ENCODE data around the gene SEC62.

SEC62 gene

DNA sequence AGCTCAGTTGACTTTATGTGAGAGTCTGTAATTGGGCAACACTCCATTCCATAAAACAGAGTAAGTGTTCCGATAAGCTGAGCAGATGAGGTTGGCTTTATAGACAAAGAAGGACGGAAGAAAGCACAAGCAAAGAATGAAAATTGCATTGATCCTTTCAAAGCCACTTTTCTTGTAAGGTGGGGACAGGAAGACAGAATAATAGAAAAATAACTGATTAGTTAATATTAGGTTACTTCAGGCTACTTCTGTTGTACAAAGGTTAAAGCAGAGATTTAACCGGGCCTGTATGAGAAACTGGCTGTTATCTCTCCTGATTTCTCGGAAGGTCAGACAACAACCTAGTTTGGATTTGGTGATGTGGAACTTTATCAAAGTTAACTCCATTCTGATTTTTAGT lies 55.7 kb downstream of the SEC62 start:
- DNase-seq, result no peak

DNA sequence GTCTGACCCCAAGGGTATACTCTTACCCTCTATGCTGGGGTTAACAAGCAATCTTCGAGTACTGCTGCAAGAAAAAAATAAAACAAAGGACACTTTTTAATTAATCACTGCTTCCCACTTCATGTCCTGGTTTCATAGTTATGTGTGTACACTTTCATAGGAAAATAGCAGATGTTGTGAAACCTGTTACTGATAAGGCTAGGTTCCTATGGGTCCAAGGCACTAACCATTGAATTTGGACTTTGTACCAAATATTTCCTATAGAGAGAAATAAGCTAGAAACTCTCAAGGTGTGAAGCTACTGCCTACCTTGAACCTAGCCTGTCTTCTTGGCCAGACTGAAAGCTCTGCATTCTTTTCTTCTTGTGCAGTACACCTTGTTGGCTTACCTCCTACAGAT lies 56.6 kb downstream of the SEC62 start:
- DNase-seq, result no peak

DNA sequence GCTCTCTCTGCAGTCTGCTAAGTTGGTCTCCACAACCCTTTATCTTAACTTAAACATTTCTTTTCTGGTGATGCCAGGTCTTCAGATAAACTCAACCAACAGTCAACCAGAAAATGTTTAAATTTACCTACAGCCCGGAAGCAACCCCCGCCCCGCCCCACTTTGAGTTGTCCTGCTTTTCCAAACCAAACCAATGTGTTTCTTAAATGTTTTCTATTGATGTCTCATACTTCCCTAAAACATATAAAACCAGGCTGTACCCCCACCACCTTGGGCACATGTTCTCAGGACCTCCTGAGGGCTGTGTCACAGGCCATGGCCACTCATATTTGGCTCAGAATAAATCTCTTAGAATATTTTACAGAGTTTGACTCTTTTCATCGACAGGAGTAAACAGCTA lies 58.0 kb downstream of the SEC62 start:
- DNase-seq, result no peak

DNA sequence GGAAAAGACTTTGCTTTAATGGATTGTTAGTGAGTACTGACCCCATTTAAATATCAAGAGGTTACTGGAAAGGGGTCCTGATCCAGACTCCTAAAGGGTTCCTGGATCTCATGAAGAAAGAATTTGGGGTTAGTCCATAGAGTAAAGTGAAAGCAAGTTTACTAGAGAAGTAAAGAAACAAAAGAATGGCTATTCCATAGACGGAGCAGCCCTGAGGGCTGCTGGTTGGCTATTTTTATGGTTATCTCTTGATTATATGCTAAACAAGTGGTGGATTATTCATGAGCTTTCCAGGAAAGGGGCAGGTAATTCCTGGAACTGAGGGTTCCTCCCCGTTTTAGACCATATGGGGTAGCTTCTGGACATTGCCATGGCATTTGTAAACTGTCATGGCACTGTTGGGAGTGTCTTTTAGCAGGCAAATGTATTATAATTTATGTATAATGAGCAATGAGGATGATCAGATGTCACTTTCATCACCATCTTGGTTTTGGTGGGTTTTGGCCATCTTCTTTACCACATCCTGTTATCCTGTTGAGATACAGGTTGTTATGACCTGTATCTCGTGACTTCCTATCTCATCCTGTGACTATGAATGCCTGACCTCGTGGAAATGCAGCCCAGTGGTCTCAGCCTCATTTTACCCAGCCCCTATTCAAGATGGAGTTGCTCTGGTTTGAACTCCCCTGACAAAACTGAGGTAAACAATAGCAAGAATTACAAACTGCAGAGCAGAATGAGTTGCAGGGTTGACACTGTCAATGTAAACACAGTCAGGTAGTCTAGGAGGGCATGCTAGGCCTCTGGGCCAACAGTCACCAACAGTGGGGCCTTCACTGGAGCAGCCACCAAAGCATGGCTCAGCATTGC lies 60.9 kb downstream of the SEC62 start:
- no peak for DNase-seq

- peak; percentile 85 for DNase-seq
Observed at GRCh38 chr3:170033489-170033888, 66.9 kb downstream of the SEC62 start.

DNA sequence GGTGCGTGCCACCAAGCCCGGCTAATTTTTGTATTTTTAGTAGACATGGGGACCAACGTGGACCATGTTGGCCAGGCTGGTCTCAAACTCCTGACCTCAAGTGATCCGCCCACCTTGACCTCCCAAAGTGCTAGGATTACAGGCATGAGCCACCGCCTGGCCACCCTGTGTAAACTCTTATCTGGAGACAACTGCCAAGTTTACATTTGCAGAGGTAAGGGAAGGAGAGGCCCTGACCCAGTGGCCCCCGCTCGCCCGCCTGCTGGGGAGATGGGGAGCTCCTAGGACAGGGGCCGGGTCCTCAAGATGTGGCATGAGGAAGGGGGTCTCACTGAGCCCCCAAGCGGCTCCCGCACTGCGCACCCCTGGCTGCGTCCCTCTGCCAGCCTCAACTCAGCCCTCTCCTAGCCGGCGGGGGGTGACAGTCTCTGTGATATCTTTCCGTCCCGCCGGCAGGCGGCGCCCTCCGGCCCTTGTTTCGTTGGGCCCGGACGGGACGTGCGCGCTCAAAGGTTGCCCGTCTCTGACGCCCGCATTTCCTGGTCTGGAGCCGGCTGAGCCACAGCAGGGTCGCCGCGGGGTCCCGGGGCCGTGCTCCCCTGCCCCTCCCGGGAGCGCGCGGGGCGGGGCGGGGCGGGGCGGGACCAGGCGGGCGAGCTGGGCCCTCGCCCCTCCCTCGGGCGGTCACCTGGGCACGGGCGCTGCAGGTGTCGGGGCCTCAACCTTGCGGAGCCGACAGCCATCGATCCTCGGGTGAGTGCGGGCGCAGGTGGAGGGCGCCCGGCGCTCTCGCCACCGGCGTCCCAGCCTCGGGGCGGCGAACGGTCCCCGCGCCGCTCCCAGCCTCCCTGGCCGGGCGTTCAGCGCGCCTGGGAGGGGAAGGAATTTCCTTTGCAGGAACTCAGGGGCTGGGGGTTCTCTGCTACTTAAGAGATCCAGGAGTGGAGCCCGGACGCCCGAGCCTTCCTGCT lies 71.1 kb downstream of the SEC62 start, which contains the start of gene GPR160:
Gene GPR160 (plus strand): TSS at position 533 of the 971 bp plus-strand sequence. CDS start 45,978 bp downstream, outside the sequence.
- DNase-seq, result peak; percentile 64

- no peak for DNase-seq
Observed at GRCh38 chr3:170038434-170039110, 72.0 kb downstream of the SEC62 start.

DNA sequence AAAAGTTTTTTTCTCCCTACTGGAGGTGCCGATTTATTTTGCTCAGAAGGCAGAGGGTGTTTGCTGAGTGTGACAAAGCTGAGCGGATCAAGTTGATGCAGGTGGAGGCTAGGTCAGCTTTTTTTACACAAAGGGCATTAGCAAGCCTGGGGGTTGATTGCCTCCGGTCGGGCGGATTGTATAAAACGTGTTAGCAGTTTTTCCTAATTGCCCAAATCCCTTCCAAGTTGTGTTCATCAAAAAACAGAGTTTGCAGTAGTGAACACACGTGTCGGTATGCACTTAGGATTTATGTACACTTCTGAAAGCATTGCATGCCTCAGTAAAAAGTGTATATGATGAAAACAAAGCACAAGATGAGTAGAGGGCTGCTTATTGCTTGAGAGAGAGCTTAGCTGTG lies 73.8 kb downstream of the SEC62 start:
- DNase-seq, result no peak

DNA sequence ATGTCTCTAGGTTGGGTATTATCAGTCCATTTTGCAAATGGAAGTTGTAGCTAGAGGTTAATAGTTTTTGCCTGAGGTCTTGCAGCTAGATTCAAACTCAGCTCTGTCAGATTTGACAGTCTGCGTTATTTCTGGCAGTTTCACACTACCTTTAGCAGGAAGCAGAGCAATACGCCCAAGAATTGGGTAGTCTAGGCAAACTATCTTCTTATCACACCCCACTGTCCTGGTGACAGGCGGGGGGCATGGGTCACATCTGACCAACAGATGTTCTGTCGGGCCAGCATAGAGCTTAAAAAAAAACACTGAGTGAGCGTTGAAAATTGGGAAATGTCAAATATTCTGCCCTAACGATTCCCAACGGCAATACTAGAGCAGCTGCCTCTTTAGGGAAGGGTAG lies 76.9 kb downstream of the SEC62 start:
- DNase-seq, result no peak

DNA sequence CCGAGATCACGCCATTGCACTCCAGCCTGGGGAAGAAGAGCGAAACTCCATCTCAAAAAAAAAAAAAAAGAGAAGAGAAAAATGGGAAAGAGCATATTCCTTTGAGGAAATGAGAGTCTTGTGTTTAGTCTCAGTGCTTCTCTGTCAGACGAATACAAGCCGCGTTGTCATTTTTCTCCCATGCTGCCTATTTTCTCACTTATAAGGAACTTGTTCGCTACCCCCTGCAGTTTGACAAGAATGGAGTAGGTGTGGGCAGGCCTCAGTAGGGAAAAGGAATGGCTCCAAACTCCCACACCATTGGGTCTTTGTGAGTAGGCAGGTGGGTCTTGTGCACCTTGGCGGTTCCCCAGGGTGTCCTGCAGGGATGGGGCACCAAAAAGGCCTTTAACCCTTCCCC lies 77.7 kb downstream of the SEC62 start:
- DNase-seq, result no peak

DNA sequence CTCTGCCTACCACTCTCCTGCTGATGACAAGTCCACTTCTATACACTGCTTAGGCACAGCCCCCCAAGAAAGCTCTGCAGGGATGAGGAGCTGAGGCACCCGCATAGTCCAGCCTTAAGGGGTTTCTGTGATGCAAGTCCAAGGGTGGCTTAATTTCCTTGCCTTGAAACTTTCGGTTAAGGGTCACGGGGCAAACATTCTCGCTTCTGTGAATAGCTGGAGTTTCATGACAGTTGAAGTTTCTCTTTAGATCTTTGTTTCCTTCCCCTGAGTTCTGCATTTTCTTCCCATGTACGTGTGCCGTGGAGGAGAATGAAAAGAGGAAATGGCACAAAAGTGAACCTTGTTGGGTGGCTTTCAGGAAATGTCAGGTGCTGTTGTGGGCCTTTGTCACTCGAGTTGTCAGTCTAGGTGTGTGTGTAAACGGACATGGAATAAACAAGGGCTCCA lies 78.2 kb downstream of the SEC62 start:
- peak; percentile 26 for DNase-seq

GRCh38 chr3:170046269-170047132 lies 79.9 kb downstream of the SEC62 start:
- no peak for DNase-seq

GRCh38 chr3:170047133-170047404 lies 80.5 kb downstream of the SEC62 start:
- no peak for DNase-seq

All from GDM1 (cell line).